ENCODE measurements around the gene MOGAT3. TPM values are rescaled to one million over a fixed set of nuclear protein-coding genes. Genes with fewer than 3 reads are reported as not detected.
A peak's percentile ranks its signal among the peaks of the same experiment; 100 is the strongest.

Gene MOGAT3
- total RNA-seq, 2 experiments from 2014 or later: not detected

GRCh38 chr7:101226721-101227120 lies 25.9 kb upstream of the MOGAT3 start:
- H3K9me3 Mint-ChIP-seq: no peaks in the 10 kb centered on the region
- intact Hi-C loops (cut with micrococcal nuclease): no loop called here
- DNase-seq: no peak
- peaks cover 17% of the 10 kb centered on the region for H3K36me3 Mint-ChIP-seq (ENCODE audit: low read depth)
- H3K4me3 Mint-ChIP-seq: no peak overlapping the region
- CTCF ChIA-PET: interaction anchor here (0.8 to 1.1 kb wide), 2 partner anchors 34 to 83 kb away, joined by 3 to 5 read pairs; no protein-coding TSS in a partner anchor
- no peak overlapping the region for H3K27ac Mint-ChIP-seq
- H3K27me3 Mint-ChIP-seq (ENCODE audit: low read depth): no peaks in the 10 kb centered on the region
- H3K4me1 Mint-ChIP-seq (ENCODE audit: low read depth): peaks cover under 1% of the 10 kb centered on the region

GRCh38 chr7:101225650-101226049 lies 24.8 kb upstream of the MOGAT3 start:
- no peak for DNase-seq
- Mint-ChIP-seq H3K4me1 (ENCODE audit: low read depth) (peaks cover 7% of the 10 kb centered on the region), H3K27me3 (ENCODE audit: low read depth) (no peaks in the 10 kb centered on the region), H3K9me3 (no peaks in the 10 kb centered on the region), H3K27ac (no peak overlapping the region), H3K4me3 (no peak overlapping the region), H3K36me3 (ENCODE audit: low read depth) (peaks cover 14% of the 10 kb centered on the region)
- CTCF ChIA-PET: interaction anchor here (0.6 kb wide), 1 partner anchor 89 kb away, joined by 3 read pairs; no protein-coding TSS in a partner anchor
- intact Hi-C loops (cut with micrococcal nuclease): no loop called here

- intact Hi-C loops (cut with micrococcal nuclease): no loop called here
- Mint-ChIP-seq H3K27me3 (ENCODE audit: low read depth) (no peaks in the 10 kb centered on the region), H3K4me3 (no peak overlapping the region), H3K4me1 (ENCODE audit: low read depth) (peaks cover 20% of the 10 kb centered on the region), H3K9me3 (no peaks in the 10 kb centered on the region), H3K27ac (no peak overlapping the region), H3K36me3 (ENCODE audit: low read depth) (peaks cover 11% of the 10 kb centered on the region)
- DNase-seq: no peak
- CTCF ChIA-PET: no interaction called here
Measured at GRCh38 chr7:101223528-101223927, 22.7 kb upstream of the MOGAT3 start.

- intact Hi-C loops (cut with micrococcal nuclease): no loop called here
- peaks cover 22% of the 10 kb centered on the region for H3K4me1 Mint-ChIP-seq (ENCODE audit: low read depth)
- H3K27ac Mint-ChIP-seq: no peak overlapping the region
- H3K36me3 Mint-ChIP-seq (ENCODE audit: low read depth): peaks cover 11% of the 10 kb centered on the region
- CTCF ChIA-PET: interaction anchor here (0.7 to 1.3 kb wide), 2 partner anchors 22 to 79 kb away, joined by 3 to 6 read pairs; no protein-coding TSS in a partner anchor
- no peaks in the 10 kb centered on the region for H3K27me3 Mint-ChIP-seq (ENCODE audit: low read depth)
- H3K4me3 Mint-ChIP-seq: no peak overlapping the region
- H3K9me3 Mint-ChIP-seq: no peaks in the 10 kb centered on the region
- no peak for DNase-seq
Measured at GRCh38 chr7:101222275-101222830, 21.5 kb upstream of the MOGAT3 start.

GRCh38 chr7:101220295-101220694 lies 19.5 kb upstream of the MOGAT3 start:
- Mint-ChIP-seq H3K27ac (no peak overlapping the region), H3K4me3 (no peak overlapping the region), H3K9me3 (no peaks in the 10 kb centered on the region), H3K36me3 (ENCODE audit: low read depth) (peaks cover 11% of the 10 kb centered on the region), H3K27me3 (ENCODE audit: low read depth) (no peaks in the 10 kb centered on the region), H3K4me1 (ENCODE audit: low read depth) (peaks cover 35% of the 10 kb centered on the region)
- CTCF ChIA-PET: interaction anchor here (0.6 to 1.0 kb wide), 4 partner anchors 24 to 686 kb away, joined by 3 to 4 read pairs (median 3); no protein-coding TSS in a partner anchor
- intact Hi-C loops (cut with micrococcal nuclease): no loop called here
- DNase-seq: no peak

- Mint-ChIP-seq H3K4me1 (ENCODE audit: low read depth) (peaks cover 35% of the 10 kb centered on the region), H3K27me3 (ENCODE audit: low read depth) (no peaks in the 10 kb centered on the region), H3K36me3 (ENCODE audit: low read depth) (peaks cover 4% of the 10 kb centered on the region), H3K27ac (peak overlapping the region; percentile 73), H3K4me3 (peak overlapping the region; percentile 89), H3K9me3 (no peaks in the 10 kb centered on the region)
- intact Hi-C loops (cut with micrococcal nuclease): loop anchor here (1.0 kb wide), 3 partner anchors 27 to 343 kb away; partner anchors contain the start of genes FIS1 and SRRT
- no peak for DNase-seq
- CTCF ChIA-PET: interaction anchor here (0.6 to 3.3 kb wide), 10 partner anchors 18 to 343 kb away, joined by 3 to 18 read pairs (median 7); partner anchors contain the start of genes FIS1 and MOGAT3
Measured at GRCh38 chr7:101218236-101219125, 17.6 kb upstream of the MOGAT3 start.

- peaks cover 4% of the 10 kb centered on the region for H3K36me3 Mint-ChIP-seq (ENCODE audit: low read depth)
Measured at GRCh38 chr7:101217388-101218235, 16.8 kb upstream of the MOGAT3 start, which contains the start of the genes PLOD3 and ZNHIT1. Gene PLOD3 (minus strand): TSS chr7:101217581. CDS start chr7:101217274, 307 bp downstream. Gene ZNHIT1 (plus strand): TSS chr7:101218165. CDS start chr7:101218196, 31 bp downstream.

GRCh38 chr7:101216860-101217387 lies 16.1 kb upstream of the MOGAT3 start:
- intact Hi-C loops (cut with micrococcal nuclease): no loop called here
- Mint-ChIP-seq H3K9me3 (no peaks in the 10 kb centered on the region), H3K27me3 (ENCODE audit: low read depth) (no peaks in the 10 kb centered on the region), H3K4me3 (peak overlapping the region; percentile 89), H3K4me1 (ENCODE audit: low read depth) (peaks cover 35% of the 10 kb centered on the region), H3K36me3 (ENCODE audit: low read depth) (peaks cover 4% of the 10 kb centered on the region), H3K27ac (no peak overlapping the region)
- CTCF ChIA-PET: interaction anchor here (0.9 to 3.3 kb wide), 7 partner anchors 24 to 158 kb away, joined by 3 to 18 read pairs (median 8); partner anchors contain the start of gene FIS1
- DNase-seq: no peak

More at GRCh38 chr7:101217388-101218235, 16.8 kb upstream of the MOGAT3 start, which contains the start of the genes PLOD3 and ZNHIT1:
- peak; percentile 98 for DNase-seq
- intact Hi-C loops (cut with micrococcal nuclease): loop anchor here (1.0 kb wide), 3 partner anchors 28 to 342 kb away; partner anchors contain the start of genes FIS1 and SRRT
- Mint-ChIP-seq H3K27me3 (ENCODE audit: low read depth) (no peaks in the 10 kb centered on the region), H3K27ac (peak within 1 kb of the TSS; percentile 73), H3K4me1 (ENCODE audit: low read depth) (peaks cover 35% of the 10 kb centered on the region), H3K4me3 (peak within 1 kb of the TSS; percentile 89), H3K9me3 (no peaks in the 10 kb centered on the region)
- CTCF ChIA-PET: interaction anchor here (0.9 to 3.3 kb wide), 11 partner anchors 17 to 342 kb away, joined by 3 to 18 read pairs (median 6); partner anchors contain the start of genes FIS1 and MOGAT3

GRCh38 chr7:101216001-101216859 lies 15.4 kb upstream of the MOGAT3 start:
- CTCF ChIA-PET: interaction anchor here (0.7 to 3.3 kb wide), 5 partner anchors 24 to 72 kb away, joined by 3 to 16 read pairs (median 8); no protein-coding TSS in a partner anchor
- Mint-ChIP-seq H3K27me3 (ENCODE audit: low read depth) (no peaks in the 10 kb centered on the region), H3K4me1 (ENCODE audit: low read depth) (peaks cover 31% of the 10 kb centered on the region), H3K27ac (no peak overlapping the region), H3K9me3 (no peaks in the 10 kb centered on the region), H3K36me3 (ENCODE audit: low read depth) (peaks cover 4% of the 10 kb centered on the region), H3K4me3 (peak overlapping the region; percentile 89)
- intact Hi-C loops (cut with micrococcal nuclease): no loop called here
- DNase-seq: no peak

GRCh38 chr7:101212014-101212413 lies 11.2 kb upstream of the MOGAT3 start:
- CTCF ChIA-PET: interaction anchor here (1.2 to 2.0 kb wide), 2 partner anchors 71 to 104 kb away, joined by 5 to 6 read pairs; no protein-coding TSS in a partner anchor
- H3K27ac Mint-ChIP-seq: no peak overlapping the region
- no peak overlapping the region for H3K4me3 Mint-ChIP-seq
- peaks cover 10% of the 10 kb centered on the region for H3K36me3 Mint-ChIP-seq (ENCODE audit: low read depth)
- no peak for DNase-seq
- H3K27me3 Mint-ChIP-seq (ENCODE audit: low read depth): no peaks in the 10 kb centered on the region
- intact Hi-C loops (cut with micrococcal nuclease): no loop called here
- H3K4me1 Mint-ChIP-seq (ENCODE audit: low read depth): peaks cover 13% of the 10 kb centered on the region
- H3K9me3 Mint-ChIP-seq: no peaks in the 10 kb centered on the region

Measured in activated naive CD4-positive, alpha-beta T cell treated with anti-CD3 and anti-CD28 coated beads for 36 hours (primary cell).